Urinary bladder (tissue), 4 donors: ENCODE results near the gene C15orf40. TPM values are rescaled to one million over a fixed set of nuclear protein-coding genes. Genes with fewer than 3 reads are reported as not detected.
A peak's percentile ranks its signal among the peaks of the same experiment; 100 is the strongest.
"Not testable (repeated sequence)": the region's sequence is repeated elsewhere in the genome, so short reads cannot be mapped to it uniquely, and the experiment has no call there.

Source experiments
- DNase-seq: peaks from one replicate; pipeline ENCODE4 v3.0.0-alpha.2; 2015; ENCODE audit errors: extremely low spot score
- H3K27ac ChIP-seq: one replicate; pipeline ENCODE4 v1.5.1; 2013; ENCODE audit warnings: low read depth, mild to moderate bottlenecking, moderate library complexity
- H3K36me3 ChIP-seq: one replicate; pipeline ENCODE4 v1.6.1; 2013; ENCODE audit warnings: mild to moderate bottlenecking, moderate library complexity; ENCODE audit not compliant: insufficient read depth
- H3K4me1 ChIP-seq: one replicate; pipeline ENCODE4 v1.6.1; 2013; ENCODE audit warnings: mild to moderate bottlenecking, moderate library complexity; ENCODE audit not compliant: insufficient read depth
- H3K4me3 ChIP-seq: one replicate; pipeline ENCODE4 v1.5.1; 2013; ENCODE audit warnings: low read depth, low read length
- WGBS: extraction: QIAGEN DNeasy Blood & Tissue Kit; methylation state at CpG from one replicate; pipeline ENCODE4 v1.1.7; 2013; 5-methylcytosine and 5-hydroxymethylcytosine counted together
- polyA plus RNA-seq: library from polyadenylated mRNA; stranded (reverse); fragments of 200-250 nt; gene quantifications from one replicate; pipeline ENCODE4 v1.2.3, GENCODE V29; 2013
- total RNA-seq: library from RNA; depleted of rRNA; stranded (reverse); fragments of >200 nt; gene quantifications from one replicate; pipeline ENCODE4 v1.2.3, GENCODE V29; 2014
- donor health status: healthy with polysubstance abuse.
- donor health status: healthy.

C15orf40 gene
- total and polyA plus RNA-seq, 2 donors, result 15.7 to 17.2 TPM

DNA sequence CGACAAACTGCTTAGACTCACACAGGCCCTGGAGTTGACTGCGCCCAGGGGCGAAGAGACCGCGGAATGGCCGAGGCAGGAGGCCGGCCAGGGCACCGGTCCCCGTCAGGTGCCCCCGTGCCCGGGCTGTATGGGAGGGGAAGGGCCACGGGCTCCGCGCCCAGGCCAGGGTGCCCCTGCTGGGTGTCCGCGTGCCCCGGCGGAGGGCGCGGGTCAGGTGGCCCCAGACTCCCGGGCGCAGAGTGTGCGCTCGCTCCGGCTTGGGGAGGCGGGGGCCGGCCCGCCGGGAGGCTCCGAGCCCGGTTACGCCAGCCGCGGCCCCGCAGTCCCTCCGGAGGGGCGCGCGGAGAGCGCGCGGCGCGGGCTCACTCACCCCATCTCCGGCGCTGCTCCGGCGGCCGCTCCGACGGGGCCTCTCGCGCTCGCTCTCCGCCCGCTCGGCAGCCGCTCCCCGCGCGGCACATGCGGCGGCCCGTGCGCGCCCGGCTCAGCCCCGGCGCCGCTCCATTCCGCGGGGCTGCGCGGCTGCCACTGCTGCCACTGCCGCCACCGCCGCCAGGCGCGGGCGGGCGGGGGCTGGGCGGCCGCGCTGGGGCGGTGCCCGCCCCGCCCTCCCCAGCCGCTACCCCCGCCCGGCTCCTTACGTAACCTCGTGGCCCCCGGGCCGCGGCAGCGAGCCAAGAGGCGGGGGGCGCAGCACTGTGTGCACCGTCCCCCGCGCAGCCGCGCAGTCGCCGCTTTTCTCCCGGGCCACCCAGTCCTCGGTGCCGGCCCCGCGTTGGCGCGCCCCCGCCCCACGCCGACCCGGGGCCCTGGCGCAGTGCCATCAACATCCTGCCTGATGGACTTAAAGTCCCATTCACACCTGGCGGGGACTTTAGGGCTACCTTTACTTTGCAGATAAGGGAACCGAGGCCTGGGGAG is 59.0 kb downstream of the C15orf40 start, which contains the start of gene HOMER2:
HOMER2 (minus strand) TSS at position 563 of the 924 bp plus-strand sequence; CDS start at position 378, 185 bp downstream.
- Histone ChIP-seq H3K4me3 (peak within 1 kb of the TSS; percentile 62), H3K4me1 (no peaks in the 10 kb centered on the region), H3K36me3 (no peaks in the 10 kb centered on the region), H3K27ac (no peak within 1 kb of the TSS)
- WGBS, result under 1% methylated on average over 119 of the region's 119 CpGs
- DNase-seq, result no peak

DNA sequence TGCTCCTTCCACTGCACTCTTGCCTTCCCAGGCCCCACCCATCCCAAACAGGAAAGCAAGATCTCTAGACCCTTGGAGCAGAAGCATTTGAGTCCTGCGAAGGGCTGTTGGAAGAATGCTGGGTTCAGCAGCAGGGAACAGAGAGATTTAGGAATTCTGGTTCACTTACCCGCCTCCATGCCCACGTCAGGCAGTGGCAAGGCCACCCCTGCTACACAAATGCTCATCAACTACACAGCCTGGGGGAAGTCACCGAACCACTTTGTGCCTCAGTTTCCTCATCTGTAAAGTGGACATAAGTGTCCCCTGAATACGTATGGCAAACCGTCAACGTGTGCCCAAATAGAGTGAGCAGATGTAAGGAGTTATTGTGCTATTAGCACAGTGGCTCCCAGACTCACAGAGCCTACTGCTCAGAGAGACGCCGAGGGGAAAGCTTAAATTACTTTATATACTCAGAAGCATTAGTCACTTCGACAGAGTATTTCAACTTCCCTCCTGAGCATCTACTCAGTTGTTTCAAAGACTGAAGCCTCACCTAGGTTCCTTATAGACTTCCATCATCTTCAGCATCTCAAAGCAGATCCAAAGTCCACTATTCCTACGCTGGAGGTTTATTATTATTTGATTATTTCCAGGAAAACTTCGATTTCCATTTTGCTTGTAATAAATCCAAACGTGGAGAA is 59.8 kb downstream of the C15orf40 start:
- no peak for DNase-seq
- peak overlapping the region; percentile 62 for H3K4me3 ChIP-seq
- H3K36me3 ChIP-seq, result no peaks in the 10 kb centered on the region
- WGBS, result 55% methylated on average over 13 of the region's 13 CpGs
- H3K4me1 ChIP-seq, result no peaks in the 10 kb centered on the region
- no peak overlapping the region for H3K27ac ChIP-seq

DNA sequence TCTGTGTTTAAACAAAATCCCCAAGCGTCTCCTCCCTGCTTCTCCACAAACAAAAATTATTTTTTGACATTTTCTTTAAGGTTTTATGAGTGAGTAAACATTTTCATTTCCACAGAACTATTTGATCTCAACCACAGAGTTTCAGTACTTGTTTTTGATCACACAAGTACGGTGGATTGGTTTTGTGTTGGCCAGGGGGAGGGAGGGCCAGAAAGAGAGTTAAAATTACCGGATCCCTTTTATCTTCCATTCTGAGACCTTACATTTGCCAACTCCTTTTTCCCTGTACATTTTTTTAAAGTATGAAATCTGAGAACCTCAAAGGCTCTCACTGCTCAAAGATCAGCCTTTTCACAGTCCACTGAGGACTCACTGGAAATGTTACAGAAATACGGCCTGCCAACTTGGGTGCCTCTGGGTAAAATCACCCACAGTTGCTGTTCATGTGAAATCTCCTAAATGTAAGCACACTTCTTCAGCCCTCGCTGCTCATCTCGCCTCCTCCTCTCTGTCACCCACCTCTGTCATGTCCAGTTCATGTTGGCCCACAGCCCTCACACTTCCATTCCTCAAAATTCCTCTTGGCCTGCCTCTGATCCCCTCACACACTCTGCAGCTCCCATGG is 60.6 kb downstream of the C15orf40 start:
- no peak for DNase-seq
- no peak overlapping the region for H3K4me3 ChIP-seq
- H3K27ac ChIP-seq, result no peak overlapping the region
- H3K4me1 ChIP-seq, result no peaks in the 10 kb centered on the region
- no peaks in the 10 kb centered on the region for H3K36me3 ChIP-seq
- WGBS, result 50% methylated on average over 6 of the region's 6 CpGs

DNA sequence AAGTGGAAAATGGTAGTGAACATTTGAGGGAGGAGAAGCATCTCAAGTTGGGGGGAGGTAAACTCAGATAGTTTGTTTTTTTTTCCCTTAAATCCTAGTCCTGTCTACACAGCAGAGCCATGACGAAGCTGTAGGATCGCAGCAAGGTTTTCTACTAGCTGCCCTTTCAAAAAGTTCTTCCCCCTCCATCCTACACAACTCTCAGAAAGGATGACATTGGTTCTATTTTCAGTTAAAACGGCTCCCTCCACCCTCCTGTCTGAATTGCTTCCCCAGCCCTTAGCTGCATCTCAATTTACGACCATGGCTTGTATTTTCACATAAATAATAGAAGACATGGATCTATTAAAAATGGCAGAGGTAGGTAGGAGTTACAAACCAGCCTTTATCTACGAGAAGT is 61.1 kb downstream of the C15orf40 start:
- 60% methylated on average over 5 of the region's 5 CpGs for WGBS
- H3K4me3 ChIP-seq, result no peak overlapping the region
- no peak overlapping the region for H3K27ac ChIP-seq
- H3K36me3 ChIP-seq, result no peaks in the 10 kb centered on the region
- DNase-seq, result no peak
- H3K4me1 ChIP-seq, result no peaks in the 10 kb centered on the region

DNA sequence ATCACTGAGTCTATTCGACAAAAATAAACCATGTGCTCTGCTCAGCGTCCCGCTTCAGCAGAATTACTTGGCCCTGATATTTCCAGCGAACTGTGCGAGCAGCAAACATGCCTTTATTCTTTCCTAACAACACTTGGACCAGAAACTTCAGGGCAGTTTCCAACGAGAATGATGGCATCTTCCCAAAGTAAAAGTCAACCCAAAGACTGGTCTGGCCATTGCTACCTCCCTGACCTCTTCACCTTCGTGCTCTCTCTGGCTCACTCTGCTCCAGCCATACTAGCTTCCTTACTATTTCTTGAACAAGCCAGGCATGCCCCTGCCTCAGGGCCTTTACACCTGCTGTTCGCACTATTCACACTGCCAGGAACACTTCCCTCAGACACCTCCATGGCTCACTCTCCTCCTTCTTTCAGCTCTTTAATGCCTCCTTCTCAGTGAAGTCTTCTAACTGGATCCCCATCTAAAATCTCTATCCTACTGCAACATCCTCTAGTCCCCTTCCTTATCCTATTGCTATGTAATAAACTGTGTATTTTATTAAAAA is 65.2 kb downstream of the C15orf40 start:
- 78% methylated on average over 8 of the region's 8 CpGs for WGBS
- H3K27ac ChIP-seq, result no peak overlapping the region
- no peak overlapping the region for H3K4me3 ChIP-seq
- H3K4me1 ChIP-seq, result no peaks in the 10 kb centered on the region
- DNase-seq, result no peak
- H3K36me3 ChIP-seq, result no peaks in the 10 kb centered on the region

DNA sequence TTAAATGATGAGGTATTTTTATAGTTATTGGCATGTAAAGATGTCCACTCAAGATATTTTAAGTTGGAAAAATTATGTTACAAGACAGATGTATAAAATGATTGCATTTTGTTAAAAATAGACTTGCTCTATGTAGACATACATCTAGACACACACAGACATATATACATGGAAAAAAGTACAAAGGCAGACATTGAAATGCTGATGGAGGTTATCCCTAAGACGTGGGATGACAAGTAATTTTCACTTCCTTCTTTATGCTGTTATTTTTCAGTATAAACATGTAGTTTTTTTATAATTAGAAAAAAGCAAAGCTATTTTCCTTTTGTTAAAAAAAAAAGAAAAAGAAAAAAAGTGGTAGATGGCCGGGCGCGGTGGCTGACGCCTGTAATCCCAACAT is 66.1 kb downstream of the C15orf40 start:
- Histone ChIP-seq H3K27ac (no peak overlapping the region), H3K4me3 (no peak overlapping the region), H3K36me3 (no peaks in the 10 kb centered on the region), H3K4me1 (no peaks in the 10 kb centered on the region)
- no peak for DNase-seq
- WGBS, result 94% methylated on average over 5 of the region's 5 CpGs

DNA sequence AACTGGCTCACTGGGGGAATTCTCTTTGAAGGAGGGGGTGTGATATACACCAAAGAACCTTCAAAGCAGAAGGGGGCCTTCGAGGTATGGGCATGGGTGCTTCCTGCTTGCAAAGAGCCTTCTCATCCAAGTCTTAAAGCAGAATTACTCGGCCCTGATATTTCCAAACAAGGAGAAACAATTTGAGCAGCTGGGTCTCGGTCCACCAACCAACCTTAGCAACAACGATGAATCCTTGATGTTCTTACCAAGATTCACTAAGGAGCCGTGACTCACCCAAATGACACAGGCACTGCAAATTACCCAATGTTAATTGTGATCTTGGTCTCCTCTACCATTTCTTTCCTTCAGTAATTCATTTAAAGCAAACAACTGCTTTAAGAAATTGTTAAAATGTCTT is 66.6 kb downstream of the C15orf40 start:
- WGBS, result 66% methylated on average over 5 of the region's 5 CpGs
- no peak for DNase-seq
- Histone ChIP-seq H3K27ac (no peak overlapping the region), H3K4me1 (no peaks in the 10 kb centered on the region), H3K36me3 (no peaks in the 10 kb centered on the region), H3K4me3 (no peak overlapping the region)

DNA sequence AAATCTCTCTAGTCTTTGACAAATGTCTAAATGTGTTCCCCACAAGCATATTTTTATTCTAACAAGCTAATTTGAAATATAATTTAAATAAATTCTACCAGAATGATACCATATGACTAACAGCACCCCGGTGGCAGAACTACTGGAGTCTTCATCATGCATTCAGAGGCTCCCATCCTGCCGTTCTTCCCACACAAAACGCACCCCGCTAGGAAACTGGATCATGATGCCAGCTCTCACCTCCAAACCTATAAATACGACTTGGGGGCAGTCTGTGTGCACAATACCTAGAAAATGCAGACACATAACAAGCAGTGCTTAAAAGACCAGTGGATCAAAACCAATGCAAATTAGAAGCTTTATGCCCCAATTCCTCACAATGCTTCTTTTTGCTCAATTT is 67.4 kb downstream of the C15orf40 start:
- Histone ChIP-seq H3K4me1 (no peaks in the 10 kb centered on the region), H3K27ac (no peak overlapping the region), H3K4me3 (no peak overlapping the region), H3K36me3 (no peaks in the 10 kb centered on the region)
- no peak for DNase-seq
- WGBS, result 82% methylated on average over 5 of the region's 5 CpGs

DNA sequence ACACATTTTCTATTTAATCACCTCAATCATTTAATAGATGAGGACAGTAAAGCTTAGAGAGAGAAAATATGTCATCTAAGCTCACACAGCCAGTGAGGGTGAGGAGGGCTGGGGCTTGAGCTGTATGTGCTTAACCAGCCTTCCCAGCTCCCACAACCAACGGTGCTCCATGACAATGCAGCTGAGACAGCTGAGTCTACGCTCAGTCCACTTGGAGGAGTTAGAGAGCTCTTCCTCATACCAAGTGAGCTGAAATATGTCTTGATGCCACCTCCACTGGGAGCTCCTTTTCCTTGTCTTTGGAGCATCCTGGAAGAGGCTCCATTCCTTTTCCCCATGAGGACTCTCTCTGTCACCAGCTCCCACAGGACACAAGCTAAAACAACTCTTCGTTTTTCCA is 68.3 kb downstream of the C15orf40 start:
- no peak for DNase-seq
- Histone ChIP-seq H3K4me3 (no peak overlapping the region), H3K27ac (no peak overlapping the region), H3K36me3 (no peaks in the 10 kb centered on the region), H3K4me1 (no peaks in the 10 kb centered on the region)
- 77% methylated on average over 3 of the region's 3 CpGs for WGBS

DNA sequence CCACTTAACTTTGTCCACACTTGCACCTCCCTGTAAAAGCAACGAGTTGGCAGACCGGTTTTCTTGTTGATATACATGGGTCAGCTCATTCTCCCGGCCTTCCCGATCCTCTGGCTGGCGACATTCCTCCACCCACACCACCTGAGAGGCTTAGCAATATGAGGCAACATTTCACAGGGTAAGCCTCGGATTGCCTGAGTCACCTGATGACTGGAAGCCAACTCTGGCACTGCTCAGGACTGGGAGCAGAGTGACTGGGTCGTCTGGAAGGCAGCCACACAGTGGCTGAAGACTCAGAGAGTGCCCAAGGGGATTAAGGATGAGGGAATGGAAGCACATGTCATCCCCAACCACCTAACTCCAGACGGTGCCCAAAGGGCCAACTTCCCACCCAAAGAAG is 68.7 kb downstream of the C15orf40 start:
- Histone ChIP-seq H3K4me1 (no peaks in the 10 kb centered on the region), H3K36me3 (no peaks in the 10 kb centered on the region), H3K27ac (no peak overlapping the region), H3K4me3 (no peak overlapping the region)
- DNase-seq, result peak; percentile 35
- 69% methylated on average over 8 of the region's 8 CpGs for WGBS

DNA sequence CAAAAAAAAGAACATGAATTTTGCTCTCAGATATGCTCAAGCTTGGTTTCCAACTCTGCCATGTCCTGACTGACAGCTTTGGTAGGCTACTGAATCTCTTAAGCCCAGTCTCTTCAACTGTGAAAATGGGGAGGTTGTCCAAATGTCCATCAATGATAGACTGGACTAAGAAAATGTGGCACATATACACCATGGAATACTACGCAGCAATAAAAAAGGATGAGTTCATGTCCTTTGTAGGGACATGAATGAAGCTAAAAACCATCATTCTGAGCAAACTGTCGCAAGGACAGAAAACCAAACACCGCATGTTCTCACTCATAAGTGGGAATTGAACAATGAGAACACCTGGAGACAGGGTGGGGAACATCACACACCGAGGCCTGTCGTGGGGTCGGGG is 71.8 kb downstream of the C15orf40 start:
- H3K4me1 ChIP-seq, DNase-seq, H3K4me3 ChIP-seq, H3K27ac ChIP-seq, H3K36me3 ChIP-seq: not testable (repeated sequence)
- 95% methylated on average over 6 of the region's 6 CpGs for WGBS
